ENCODE data around the gene PRMT1. TPM values are rescaled to one million over a fixed set of nuclear protein-coding genes. Genes with fewer than 3 reads are reported as not detected.

Gene PRMT1
- total and polyA plus RNA-seq, 9 of the 15 experiments (the other 6 are each of a cell fraction or from before 2014, with no cell fraction given), result 13.3 to 464 (median 326) TPM

DNA sequence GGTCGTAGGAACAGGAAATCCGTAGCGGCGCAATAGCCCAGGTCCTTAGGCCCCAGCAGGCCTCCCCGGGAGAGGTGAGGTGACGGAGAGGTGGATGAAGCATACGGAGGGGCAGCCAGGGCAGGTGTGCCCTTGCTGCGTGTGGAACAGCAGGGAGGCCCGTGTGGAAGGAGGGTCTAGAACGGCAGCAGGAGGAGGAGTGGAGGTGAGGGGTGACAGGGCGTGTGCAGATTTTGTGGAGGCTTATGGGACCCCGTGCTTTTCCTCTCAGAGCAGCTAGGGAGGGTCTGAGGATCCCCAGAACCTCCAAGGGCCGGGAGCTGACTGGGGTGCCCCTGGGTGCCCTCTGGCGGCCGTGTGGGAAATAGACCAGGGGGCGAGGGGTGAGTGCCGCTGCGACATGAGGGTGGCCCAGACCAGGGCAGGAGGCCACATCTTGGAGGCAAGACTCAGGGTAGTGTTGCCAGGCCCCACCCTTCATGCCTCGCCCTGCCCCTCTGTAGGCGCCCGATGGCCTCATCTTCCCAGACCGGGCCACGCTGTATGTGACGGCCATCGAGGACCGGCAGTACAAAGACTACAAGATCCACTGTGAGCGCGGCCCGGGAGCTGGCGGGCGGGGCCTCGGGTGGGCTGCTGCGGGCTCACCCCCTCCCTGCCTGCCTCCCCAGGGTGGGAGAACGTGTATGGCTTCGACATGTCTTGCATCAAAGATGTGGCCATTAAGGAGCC lies 7.3 kb downstream of the PRMT1 start:
- Histone ChIP-seq H4K20me1 (replicated peaks; ENCODE audit: control insufficient read depth, insufficient read depth, low read length) (peaks cover 7% of the 10 kb centered on the region; the same call in 1 of the 2 replicates), H3K9me1 (ENCODE audit: control insufficient read depth, insufficient read depth, low read length) (peaks cover 3% of the 10 kb centered on the region), H3K4me1 (replicated peaks in 1 of 2; ENCODE audit: control insufficient read depth in 2 of 2, insufficient read depth in 2 of 2, low read length in 2 of 2) (peaks cover 15 to 70% of the 10 kb centered on the region in 2 experiments), H3K79me2 (ENCODE audit: control insufficient read depth, insufficient read depth, low read length) (peaks cover 28% of the 10 kb centered on the region), H3K27me3 (ENCODE audit: control insufficient read depth in 2 of 2, insufficient read depth in 2 of 2, low read length in 2 of 2) (no peaks in the 10 kb centered on the region), H3K4me2 (ENCODE audit: insufficient read depth, low read length) (no peak overlapping the region), H2AFZ (ENCODE audit: low read depth, low read length) (no peak overlapping the region), H3K4me3 (no peak overlapping the region), H3K9me3 (replicated peaks; ENCODE audit: control insufficient read depth, insufficient read depth, low read depth, low read length) (no peaks in the 10 kb centered on the region), H3K36me3 (ENCODE audit: control insufficient read depth, insufficient read depth, low read length) (peaks cover 97% of the 10 kb centered on the region), H3K9ac (ENCODE audit: insufficient read depth in 1 of 2, low read depth in 2 of 2, low read length in 2 of 2) (no peak overlapping the region), H3K27ac (ENCODE audit: extremely low read depth, low read depth, low read length) (no peak overlapping the region)
- DNase-seq (ENCODE audit: extremely low read depth in 1 of 4, low spot score in 3 of 4) (peak in 2 of 4 experiments; percentile 37 to 50), FAIRE-seq (no peak), ATAC-seq (peak; percentile 68)
- ChIA-PET CTCF (ENCODE audit: low intra/inter-chr PET ratio) (interaction anchor here (0.5 to 1.6 kb wide), 4 partner anchors 17 to 299 kb away, joined by 3 to 4 read pairs (median 3); no protein-coding TSS in a partner anchor), POLR2A (interaction anchor here (0.5 to 1.4 kb wide), 4 partner anchors 12 to 826 kb away, joined by 3 read pairs; no protein-coding TSS in a partner anchor)
- no TSS peak for BruUV-seq (replicated peaks)
- in situ Hi-C loops (cut with MboI), result no loop called here
- intact Hi-C loops (cut with micrococcal nuclease), result loop anchor here (2.0 kb wide), 1 partner anchor 76 kb away; no protein-coding TSS in a partner anchor
- WGBS (ENCODE audit: insufficient coverage, low coverage, missing lambda C conversion rate), result 82% methylated on average over 27 of the region's 35 CpGs
- no peak for TF ChIP-seq POLR3A (IDR thresholded peaks at IDR 0.05; ENCODE audit: borderline replicate concordance, extremely low read depth, insufficient read depth, insufficient read length)
- no peak for TF ChIP-seq NR2F6 (CRISPR knock-in tag; IDR thresholded peaks at IDR 0.05)
- TF ChIP-seq ADNP (tag; IDR thresholded peaks at IDR 0.05), result no peak
- no peak for TF ChIP-seq YY1 (IDR thresholded peaks at IDR 0.05; ENCODE audit: borderline replicate concordance in 1 of 3, control insufficient read depth in 1 of 3, extremely low read depth in 1 of 3, insufficient read depth in 3 of 3, insufficient read length in 1 of 3, insufficient replicate concordance in 2 of 3, low read depth in 1 of 3, low read length in 2 of 3)
- no peak for TF ChIP-seq OTX1 (CRISPR knock-in tag; IDR thresholded peaks at IDR 0.05)
- no peak for TF ChIP-seq BRD4 (IDR thresholded peaks at IDR 0.05)
- no peak for TF ChIP-seq FOXK1 (CRISPR knock-in tag; IDR thresholded peaks at IDR 0.05; ENCODE audit: borderline replicate concordance)
- TF ChIP-seq ZC3H11A (IDR thresholded peaks at IDR 0.05; ENCODE audit: low read depth, low read length), result no peak
- no peak for TF ChIP-seq PCBP2 (IDR thresholded peaks at IDR 0.05; ENCODE audit: low read depth, low read length, poor library complexity, severe bottlenecking)
- TF ChIP-seq TRIM28 (IDR thresholded peaks at IDR 0.05), result no peak
- TF ChIP-seq PHB2 (IDR thresholded peaks at IDR 0.05; ENCODE audit: low read depth), result no peak
- TF ChIP-seq HOMEZ (CRISPR knock-in tag; IDR thresholded peaks at IDR 0.05), result no peak
- TF ChIP-seq CEBPG (CRISPR knock-in tag; IDR thresholded peaks at IDR 0.05), result no peak
- TF ChIP-seq CEBPG (tag; conservative IDR thresholded peaks at IDR 0.05 in 1 of 2, IDR thresholded peaks at IDR 0.05 in 1 of 2), result no peak
- TF ChIP-seq NR0B1 (IDR thresholded peaks at IDR 0.05; ENCODE audit: partially characterized antibody), result no peak
- no peak for TF ChIP-seq ZNF24 (IDR thresholded peaks at IDR 0.05)
- no peak for TF ChIP-seq ATF2 (CRISPR knock-in tag; IDR thresholded peaks at IDR 0.05)
- TF ChIP-seq MAFK (IDR thresholded peaks at IDR 0.05; ENCODE audit: low read length), result no peak
- no peak for TF ChIP-seq ZKSCAN3 (CRISPR knock-in tag; IDR thresholded peaks at IDR 0.05)
